Fibroblast of the aortic adventitia (primary cell): ENCODE data around the gene EYA4. TPM values are rescaled to one million over a fixed set of nuclear protein-coding genes. Genes with fewer than 3 reads are reported as not detected.
"Not testable (repeated sequence)": the region's sequence is repeated elsewhere in the genome, so short reads cannot be mapped to it uniquely, and the experiment has no call there.

ENCODE experiments used
- DNase-seq: peaks from one replicate; pipeline ENCODE4 v3.0.0-alpha.2; 2010; ENCODE audit warnings: low read depth
- H3K4me3 ChIP-seq: 2 replicates; pipeline ENCODE4 v1.5.1; 2011; ENCODE audit warnings: low read depth, mild to moderate bottlenecking, control low read depth, low read length, moderate library complexity
- CTCF ChIP-seq: IDR thresholded peaks from 2 replicates; pipeline ENCODE4 v1.5.1; 2011; ENCODE audit warnings: mild to moderate bottlenecking, low read length, control low read depth, inconsistent platforms; ENCODE audit not compliant: insufficient read depth
- total RNA-seq: library from RNA; depleted of rRNA; stranded (reverse); fragments of >200 nt; gene quantifications from 2 replicates; pipeline ENCODE4 v1.2.3, GENCODE V29; 2012; ENCODE audit warnings: low replicate concordance

EYA4 gene
- total RNA-seq, 1 donor: 5.7 TPM

GRCh38 chr6:133551847-133552341, 310.7 kb downstream of the EYA4 start:
- no peak for TF ChIP-seq CTCF
- DNase-seq: peak; percentile 98
- H3K4me3 ChIP-seq: no peak overlapping the region

GRCh38 chr6:133553652-133554051, 312.5 kb downstream of the EYA4 start:
- TF ChIP-seq CTCF: peak; percentile 68
- no peak overlapping the region for H3K4me3 ChIP-seq
- peak; percentile 85 for DNase-seq

DNA sequence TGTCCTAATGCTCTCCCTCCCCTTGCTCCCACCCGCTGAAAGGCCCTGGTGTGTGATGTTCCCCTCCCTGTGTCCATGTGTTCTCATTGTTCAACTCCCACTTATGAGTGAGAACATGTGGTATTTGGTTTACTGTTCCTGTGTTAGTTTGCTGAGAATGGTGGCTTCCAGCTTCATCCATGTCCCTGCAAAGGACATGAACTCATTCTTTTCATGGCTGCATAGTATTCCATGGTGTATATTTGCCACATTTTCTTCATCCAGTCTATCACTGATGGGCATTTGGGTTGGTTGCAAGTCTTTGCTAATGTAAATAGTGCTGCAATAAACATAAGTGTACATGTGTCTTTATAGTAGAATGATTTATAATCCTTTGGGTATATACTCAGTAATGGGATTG, 313.0 kb downstream of the EYA4 start:
- not testable (repeated sequence) for H3K4me3 ChIP-seq, DNase-seq

DNA sequence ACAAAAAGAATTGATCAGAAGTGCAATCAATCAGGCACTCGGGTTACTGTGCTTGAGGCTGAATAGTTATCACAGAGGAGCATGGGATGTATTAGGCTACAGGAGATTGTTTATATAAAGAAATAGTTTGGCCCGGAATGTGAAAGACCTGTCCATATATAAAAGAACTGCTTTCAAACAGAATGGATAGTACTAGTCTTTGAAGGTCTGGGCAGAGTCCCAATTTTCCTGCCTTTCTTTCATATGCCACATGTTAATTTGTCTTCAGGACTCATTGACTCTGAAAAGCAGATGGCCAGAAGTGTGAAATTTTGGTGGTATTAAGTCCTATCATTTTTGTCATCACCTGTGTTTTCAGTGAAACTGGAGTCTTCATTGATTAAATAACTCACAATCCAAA, 314.5 kb downstream of the EYA4 start:
- no peak for TF ChIP-seq CTCF
- peak; percentile 27 for DNase-seq
- H3K4me3 ChIP-seq: no peak overlapping the region

DNA sequence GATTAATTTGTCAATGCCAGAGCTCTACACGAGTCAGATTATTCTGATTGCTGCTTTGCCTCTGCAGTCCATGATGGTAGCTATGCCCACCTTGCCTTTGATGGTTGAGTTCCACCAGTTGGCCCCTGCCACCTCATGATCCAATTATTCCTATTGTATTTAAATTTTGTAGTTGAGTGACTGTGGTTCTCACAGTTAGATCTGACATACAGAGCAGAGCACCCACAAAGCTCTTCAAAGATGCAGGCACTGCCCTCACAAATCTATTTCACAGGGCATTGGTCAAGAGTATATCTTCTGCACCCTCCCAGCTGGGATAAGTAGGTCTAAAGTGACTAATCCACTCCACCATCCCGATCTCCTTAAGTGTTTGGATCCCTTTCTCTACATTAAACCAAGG, 318.8 kb downstream of the EYA4 start:
- TF ChIP-seq CTCF: no peak
- no peak overlapping the region for H3K4me3 ChIP-seq
- DNase-seq: no peak

DNA sequence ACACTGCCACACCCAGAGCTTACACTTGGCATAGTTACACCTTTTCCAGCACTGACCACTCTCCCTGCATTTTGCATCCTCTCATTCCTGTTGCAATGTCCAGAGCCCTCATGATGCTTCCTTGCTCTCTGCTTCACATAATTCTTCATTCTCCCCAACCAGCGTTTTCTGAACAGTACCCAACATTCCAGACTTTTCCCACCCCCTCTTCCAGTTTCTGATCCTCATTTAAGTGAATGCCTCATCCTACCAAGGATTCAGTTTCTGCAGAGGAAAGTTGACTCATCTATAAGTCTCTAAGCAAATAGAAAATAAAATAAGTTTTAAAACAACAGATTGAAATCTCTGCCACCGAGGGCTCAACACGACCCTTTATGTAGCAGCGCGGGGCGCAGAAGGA, 326.5 kb downstream of the EYA4 start:
- TF ChIP-seq CTCF: no peak
- no peak overlapping the region for H3K4me3 ChIP-seq
- DNase-seq: peak; percentile 62

GRCh38 chr6:133568970-133569889, 328.1 kb downstream of the EYA4 start:
- peak overlapping the region; percentile 57 for H3K4me3 ChIP-seq
- DNase-seq: peak; percentile 89
- peak; percentile 79 for TF ChIP-seq CTCF
